HG03097 (cell line): ENCODE results near the gene WBP2.
"Not testable (repeated sequence)": the region's sequence is repeated elsewhere in the genome, so short reads cannot be mapped to it uniquely, and the experiment has no call there.

Experiments used
- ATAC-seq: cut with Tn5 transposase; IDR thresholded peaks from one replicate; pipeline ENCODE4 v1.9.1; 2021; ENCODE audit not compliant: unreplicated experiment, low FRiP score

WBP2 gene

GRCh38 chr17:75891022-75891604 is 36.0 kb upstream of the WBP2 start:
- no peak for ATAC-seq

DNA sequence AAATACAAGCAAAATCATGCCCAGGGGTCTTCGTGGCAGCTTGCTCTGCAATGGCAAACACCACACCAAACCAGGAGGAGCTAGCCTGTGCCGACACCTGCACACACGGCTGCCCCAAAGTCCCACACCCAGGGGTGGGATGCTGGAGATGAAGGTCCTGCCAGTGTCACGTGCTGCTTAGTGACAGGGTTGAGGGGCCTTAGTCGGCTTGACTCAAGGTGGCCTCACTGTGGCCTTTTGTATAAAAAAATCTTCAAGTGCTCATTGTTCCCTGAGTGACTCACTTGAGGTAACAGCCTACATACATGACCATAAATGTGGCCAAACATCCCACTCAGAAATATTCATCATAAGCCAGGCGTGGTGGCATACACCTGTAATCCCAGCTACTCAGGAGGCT is 34.3 kb upstream of the WBP2 start:
- ATAC-seq: no peak

DNA sequence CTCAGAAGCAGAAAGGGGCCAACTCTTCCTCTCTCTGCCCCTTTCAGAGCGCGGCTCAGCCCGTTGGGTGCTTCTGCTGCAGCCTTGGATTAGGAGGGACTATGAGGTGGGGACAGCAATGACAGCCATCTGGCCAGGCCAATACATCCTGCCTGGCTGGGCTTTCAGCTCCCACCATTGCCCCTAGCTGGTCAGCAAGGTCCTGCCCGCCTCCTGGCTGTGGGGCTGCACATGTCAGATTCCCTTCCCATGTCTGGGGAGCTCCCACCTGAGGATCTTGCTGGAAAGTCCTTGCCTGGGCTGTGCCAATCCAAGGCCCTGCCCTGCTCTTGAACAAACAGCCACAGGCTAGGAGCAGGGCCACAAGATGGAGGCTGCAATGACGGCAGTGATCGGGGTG is 33.3 kb upstream of the WBP2 start:
- no peak for ATAC-seq

- not testable (repeated sequence) for ATAC-seq
These were observed 30.7 kb upstream of the WBP2 start for GRCh38 chr17:75885860-75886259.

GRCh38 chr17:75885431-75885830 is 30.3 kb upstream of the WBP2 start:
- no peak for ATAC-seq

DNA sequence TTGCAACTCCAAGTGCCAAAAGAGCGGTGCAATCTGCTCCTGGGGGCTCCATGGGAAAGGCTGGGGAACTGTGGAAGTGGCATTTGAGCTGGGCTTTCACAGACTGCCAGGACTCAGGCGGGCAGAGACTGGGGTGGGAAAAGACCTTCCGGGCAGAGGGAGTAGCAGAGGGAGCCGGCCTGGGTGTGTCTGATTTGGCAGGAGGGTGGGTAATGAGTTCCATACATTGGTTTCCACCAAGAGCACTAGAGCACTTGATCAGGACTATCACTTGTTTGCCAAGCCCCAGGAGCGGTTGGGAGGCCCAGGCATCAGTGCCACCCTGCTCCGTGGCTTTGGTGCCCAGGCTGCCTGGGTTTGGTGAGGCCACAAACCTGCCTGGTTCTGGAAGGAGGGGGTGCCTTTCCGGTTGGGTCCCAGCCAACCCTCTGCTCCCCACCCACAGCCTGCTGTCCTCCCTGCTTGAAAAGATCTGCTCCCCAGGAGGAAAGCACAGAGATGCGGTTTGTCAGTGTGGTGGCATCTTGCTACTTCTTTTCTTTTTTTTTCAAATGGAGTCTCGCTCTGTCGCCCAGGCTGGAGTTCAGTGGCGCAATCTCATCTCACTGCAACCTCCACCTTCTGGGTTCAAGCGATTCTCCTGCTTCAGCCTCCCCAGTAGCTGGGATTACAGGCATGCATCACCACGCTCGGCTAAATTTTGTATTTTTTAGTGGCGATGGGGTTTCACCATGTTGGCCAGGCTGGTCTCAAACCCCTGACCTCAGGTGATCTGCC is 26.7 kb upstream of the WBP2 start:
- ATAC-seq: no peak

DNA sequence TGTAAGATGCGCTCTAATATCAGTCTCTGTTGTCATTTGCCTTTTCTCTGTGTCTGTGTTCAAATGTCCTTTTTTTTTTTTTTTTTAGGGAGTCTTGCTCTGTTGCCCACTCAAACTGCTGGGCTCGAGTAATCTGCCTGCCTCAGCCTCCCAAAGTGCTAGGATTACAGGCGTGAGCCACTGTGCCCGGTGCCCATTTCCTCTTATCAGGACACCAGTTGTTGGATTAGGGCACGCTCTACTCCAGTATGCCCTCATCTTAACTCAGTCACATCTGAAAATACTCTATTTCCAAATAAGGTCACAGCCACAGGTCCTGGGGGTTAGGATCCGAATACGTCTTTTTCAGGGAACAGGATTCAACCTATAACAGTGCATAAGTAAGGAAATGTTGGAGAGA is 25.1 kb upstream of the WBP2 start:
- no peak for ATAC-seq

GRCh38 chr17:75878174-75878998 is 23.3 kb upstream of the WBP2 start, which contains the start of gene TRIM47:
Gene TRIM47, minus strand, starts transcription at chr17:75878581. Its CDS starts 33 bp downstream, at chr17:75878548.
- no peak for ATAC-seq

DNA sequence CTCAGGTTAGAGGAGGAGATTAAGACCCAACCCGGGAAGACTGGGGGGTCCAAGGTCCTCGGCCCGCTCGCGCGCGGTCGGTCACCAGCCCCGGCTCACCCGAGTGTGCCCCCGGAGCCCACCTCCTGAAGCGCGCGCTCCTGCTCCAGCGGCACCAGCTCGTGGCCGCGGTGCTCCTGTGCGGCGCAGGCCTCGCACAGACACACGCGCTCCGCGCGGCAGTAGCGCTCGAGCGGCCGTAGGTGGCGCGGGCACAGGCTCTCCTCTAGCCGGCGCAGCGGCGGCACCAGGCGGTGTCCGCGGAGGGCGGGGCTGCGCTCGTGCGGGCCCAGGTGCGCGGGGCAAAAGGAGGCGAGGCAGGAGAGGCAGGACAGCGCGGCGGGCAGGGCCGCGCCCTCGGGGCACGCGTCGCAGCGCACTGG is 22.6 kb upstream of the WBP2 start:
- ATAC-seq: no peak

DNA sequence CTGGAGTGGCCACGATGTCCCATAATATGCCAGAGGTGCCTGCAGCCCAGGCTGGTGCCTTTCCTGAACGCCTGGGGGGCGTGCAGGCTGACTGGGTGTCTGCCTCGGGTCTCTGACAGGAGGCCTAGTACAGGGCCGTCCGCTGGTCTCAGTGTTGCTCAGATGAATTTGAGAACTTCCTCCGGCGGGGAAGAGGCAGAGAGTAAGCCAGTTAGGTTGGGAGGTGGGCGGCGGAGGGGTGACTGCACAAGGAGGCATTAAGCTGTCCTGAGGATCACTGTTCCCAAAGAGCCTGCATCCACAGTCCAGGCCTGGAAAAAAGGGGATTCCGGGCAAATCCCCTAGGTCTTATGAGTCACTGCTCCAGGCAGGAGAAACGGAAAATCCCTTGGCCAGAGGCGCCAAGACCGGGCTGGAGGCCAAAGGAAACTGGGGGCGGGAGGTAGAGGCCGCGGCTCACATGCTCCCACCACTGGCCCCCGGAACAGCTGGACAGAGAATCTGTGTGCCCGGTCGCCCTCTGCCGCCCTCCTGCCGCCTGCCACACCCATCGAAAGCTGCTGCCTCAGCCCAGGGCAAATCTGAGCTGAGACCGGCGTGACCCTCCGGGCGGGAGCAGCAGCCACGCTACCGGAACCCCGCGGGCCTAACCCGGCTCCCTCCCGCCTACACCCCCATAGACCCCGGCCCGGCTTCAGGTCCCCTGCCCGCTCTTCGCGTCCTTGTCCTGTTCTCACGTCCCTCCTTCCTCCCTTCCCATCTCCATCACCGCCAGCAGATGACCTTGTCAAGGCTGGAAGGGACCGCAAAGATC is 22.0 kb upstream of the WBP2 start:
- no peak for ATAC-seq

- ATAC-seq: no peak
These were observed 21.2 kb upstream of the WBP2 start for GRCh38 chr17:75876190-75876937.

- no peak for ATAC-seq
These were observed 20.7 kb upstream of the WBP2 start for GRCh38 chr17:75875940-75876189.

DNA sequence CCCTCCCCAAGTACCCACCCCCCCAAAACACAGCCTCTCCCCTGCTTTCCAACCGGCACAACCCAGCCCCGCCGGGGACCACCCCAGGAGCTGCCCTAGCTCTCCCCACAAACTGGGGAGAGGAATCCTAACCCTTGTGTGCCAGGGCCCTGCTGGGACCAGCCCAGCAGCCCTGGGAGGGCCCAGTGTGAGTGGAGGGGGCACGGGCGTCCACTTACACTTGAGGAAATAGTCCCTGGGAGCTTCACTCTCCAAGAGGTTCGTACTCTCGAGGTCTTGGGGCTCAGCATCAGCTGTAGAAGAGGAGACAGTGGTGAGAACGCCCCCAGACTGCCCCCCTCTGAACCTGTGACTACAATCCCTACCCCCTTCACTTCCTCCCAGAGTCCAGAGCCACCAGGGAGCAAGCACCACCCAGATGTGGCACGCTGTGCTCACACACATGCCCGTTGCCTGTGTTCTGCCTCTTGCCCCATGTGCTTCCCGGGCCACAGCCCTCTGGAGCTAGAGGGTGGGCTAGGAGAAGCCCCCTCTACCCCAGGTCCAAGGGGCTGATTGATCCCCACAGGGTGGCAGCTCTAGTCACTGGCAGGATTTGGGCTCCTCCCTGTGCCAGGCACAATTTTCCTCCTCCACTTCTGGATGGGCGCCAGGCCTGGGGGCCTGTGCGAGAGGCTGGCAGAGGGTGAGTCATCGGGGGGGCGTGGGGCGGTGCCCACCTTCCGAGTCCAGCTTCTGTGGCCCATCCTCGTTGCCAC is 20.2 kb upstream of the WBP2 start:
- ATAC-seq: no peak

DNA sequence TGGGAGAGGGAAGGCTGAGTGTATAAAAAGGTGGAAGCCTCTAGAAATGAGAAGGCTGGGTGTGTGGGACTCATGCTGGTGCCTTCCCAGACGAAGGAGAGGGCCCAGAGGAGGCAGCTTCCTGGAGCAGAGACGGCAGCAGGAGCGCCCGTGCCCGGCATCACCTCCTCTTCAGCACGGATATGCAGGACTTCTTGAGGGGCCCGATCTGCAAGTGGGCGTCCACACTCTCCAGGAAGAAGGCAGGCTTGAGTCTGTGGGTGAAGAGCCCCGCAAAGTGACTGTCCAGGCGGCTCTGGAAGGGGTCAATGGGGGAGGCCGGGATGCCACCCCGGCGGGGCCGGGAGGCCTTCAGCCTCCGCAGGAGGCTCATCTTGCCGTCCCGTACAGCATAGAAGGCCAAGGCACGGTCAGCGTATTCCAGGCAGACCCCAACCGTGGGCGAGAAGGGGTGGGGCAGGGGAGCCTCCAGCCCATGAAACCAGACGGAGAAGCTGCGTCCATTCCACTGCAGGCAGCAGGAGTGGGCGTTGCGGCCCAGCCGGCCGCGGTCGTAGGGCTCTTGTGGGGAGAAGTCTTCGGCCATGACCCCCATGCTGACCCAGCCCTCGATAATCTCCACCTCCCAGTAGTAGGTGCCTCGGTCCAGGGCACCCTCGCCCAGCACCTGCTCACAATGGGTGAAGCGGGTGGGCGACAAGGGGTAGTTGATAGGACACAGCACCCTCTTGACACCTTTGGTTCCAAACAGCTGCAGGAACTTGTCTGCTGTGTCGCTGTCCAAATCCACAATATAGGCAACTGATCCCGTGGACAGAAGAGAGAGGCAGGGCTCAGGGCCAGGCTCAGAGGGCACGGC is 19.4 kb upstream of the WBP2 start:
- ATAC-seq: no peak

DNA sequence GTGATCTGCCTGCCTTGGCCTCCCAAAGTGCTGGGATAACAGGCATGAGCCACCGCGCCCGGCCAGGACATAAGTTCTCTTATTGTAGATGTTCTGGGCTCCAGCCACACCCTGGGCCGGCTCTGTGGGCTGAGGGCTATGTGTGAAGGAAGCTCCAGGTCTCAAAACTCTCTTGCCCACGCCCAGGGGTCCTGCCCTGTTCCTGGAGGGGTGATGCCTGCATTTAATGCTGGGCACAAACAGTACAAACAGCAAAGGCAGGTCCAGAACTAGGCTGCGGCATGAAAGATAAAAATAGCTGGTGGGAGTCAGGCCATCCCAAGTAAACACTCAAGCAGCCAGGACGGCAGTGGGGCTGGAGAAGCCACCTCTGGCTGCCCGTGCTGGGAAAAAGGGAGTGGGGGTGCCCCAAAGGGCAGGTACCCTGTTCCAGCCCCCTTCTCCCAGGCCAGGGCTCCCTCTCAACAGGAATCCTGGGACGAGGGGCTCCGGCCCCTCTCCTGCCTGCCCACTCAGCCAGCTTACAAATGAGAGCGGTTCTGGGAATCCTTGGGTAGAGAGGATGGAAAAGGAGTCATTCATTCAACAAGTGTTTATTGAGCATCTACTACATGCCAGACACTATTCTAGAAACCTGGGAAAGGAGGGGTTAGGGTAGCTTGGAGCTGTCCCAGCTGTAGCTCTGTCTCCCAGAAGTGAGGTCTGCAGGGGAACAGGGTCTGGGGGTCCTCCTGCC is 18.6 kb upstream of the WBP2 start:
- no peak for ATAC-seq

DNA sequence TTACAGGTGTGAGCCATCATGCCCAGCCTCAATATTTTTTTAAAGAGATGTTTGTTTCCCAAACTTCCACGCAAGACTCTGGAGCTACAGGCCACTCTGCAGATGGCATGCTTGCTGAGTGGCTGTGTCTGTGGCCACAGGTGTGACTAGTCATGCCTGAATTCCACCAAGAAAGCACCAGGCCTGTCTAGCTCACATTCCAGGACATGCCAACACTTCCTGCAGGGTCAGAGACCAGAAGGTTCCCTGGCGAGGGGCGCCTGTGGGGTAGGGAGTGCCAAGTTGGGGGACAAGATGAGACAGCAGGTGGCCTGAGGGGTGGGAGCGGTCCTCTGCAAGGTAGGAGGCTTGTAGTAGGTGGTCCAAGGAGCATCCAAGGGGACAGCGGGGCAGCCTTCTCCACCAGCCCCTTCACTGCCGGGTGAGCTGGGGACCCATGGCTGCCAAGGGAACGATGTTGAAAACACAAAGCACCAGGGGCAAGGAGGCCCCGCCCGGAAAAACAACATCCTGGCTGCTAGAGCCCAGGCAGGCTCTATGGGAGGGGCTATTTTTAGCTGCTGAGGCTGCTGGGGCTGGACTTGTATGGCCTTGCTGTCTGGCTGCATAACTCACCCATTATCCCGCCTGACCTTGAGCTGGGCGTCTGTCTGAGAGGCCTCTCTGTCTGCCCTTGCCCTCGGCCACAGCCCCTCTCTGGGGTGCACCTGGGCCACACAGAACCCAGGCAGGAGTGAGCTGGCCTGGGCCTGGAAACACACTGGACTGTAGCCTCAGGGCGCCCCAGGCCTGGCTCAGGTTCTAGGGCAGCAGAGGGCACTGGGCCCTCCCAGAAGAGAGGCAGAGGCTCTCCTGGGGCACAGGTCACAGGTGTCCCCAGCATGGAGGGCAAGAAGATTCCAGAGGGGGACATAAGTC is 17.6 kb upstream of the WBP2 start:
- ATAC-seq: no peak

- not testable (repeated sequence) for ATAC-seq
These were observed 15.1 kb upstream of the WBP2 start for GRCh38 chr17:75870228-75870627.
